GM21786 (cell line): ENCODE results near the gene OR9A2.

Experiments
- ATAC-seq: cut with Tn5 transposase; IDR thresholded peaks from one replicate; pipeline ENCODE4 v1.9.1; 2021; ENCODE audit not compliant: unreplicated experiment

Gene OR9A2, protein sequence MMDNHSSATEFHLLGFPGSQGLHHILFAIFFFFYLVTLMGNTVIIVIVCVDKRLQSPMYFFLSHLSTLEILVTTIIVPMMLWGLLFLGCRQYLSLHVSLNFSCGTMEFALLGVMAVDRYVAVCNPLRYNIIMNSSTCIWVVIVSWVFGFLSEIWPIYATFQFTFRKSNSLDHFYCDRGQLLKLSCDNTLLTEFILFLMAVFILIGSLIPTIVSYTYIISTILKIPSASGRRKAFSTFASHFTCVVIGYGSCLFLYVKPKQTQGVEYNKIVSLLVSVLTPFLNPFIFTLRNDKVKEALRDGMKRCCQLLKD

GRCh38 chr7:143027032-143027431, at the start of gene OR9A2:
Gene OR9A2 (minus strand): TSS chr7:143027132. CDS start chr7:143027132, 0 bp downstream.
- ATAC-seq = no peak

DNA sequence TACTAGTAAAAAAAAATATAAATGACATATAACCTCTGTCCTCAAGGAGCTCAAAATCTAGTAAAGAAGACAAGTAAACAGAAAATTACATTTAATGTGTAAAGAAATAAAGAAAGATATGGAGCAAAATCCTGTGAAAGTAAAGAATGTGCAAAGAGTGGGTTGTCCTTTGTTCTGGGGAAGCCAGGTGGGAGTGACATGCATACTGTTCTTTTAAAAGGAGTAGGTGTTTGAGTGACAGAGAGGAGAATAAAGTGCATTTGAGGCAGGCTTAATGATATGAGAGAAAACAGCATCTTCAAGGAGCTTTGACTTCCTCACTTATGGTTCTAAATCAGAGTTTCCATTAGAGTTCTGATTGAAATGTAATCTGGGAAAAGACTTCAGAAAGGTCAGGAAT, 47.2 kb upstream of the OR9A2 start:
- ATAC-seq = no peak

DNA sequence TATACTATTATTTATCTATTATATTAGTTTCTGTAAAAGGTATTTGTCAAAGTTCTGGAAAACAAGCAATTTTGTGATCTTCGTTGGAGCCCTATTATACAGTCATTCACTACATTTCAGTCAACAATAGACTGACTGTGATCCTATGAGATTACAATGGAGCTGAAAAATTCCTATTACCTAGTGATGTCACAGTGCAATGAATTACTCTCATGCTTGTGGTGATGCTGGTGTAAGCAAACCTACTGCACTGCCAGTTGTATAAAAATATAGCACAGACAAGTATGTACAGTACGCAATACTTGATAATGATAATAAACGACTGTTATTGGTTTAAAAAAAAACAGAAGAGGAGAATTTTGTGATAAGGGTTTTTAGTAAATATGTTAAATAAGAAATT, 46.6 kb upstream of the OR9A2 start:
- ATAC-seq = no peak

- no peak for ATAC-seq
These were observed 43.1 kb upstream of the OR9A2 start for GRCh38 chr7:143069912-143070500.

GRCh38 chr7:143068446-143068845, 41.5 kb upstream of the OR9A2 start:
- no peak for ATAC-seq

GRCh38 chr7:143063741-143064140, 36.8 kb upstream of the OR9A2 start:
- no peak for ATAC-seq

DNA sequence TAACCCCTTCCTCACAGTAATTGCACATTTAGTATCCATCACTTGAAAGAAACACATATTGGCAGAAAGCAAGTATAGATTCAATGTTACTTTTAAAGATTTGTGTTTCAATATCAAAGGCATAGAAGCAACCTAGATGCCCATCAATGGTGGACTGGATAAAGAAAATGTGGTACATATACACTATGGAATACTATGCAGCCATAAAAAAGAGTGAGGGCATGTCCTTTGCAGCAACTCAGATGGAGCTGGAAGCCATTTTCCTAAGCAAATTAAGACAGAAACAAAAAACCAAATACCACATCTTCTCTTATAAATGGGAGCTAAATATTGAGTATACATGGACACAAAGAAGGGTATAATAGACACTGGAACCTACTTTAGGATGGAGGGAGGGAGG, 28.8 kb upstream of the OR9A2 start:
- no peak for ATAC-seq

GRCh38 chr7:143054621-143055020, 27.7 kb upstream of the OR9A2 start:
- ATAC-seq = no peak

GRCh38 chr7:143052041-143052440, 25.1 kb upstream of the OR9A2 start, which contains the start of gene OR6V1:
Gene OR6V1 (plus strand): TSS chr7:143052341. CDS start chr7:143052341, 0 bp downstream.
- ATAC-seq = no peak

GRCh38 chr7:143050931-143051330, 24.0 kb upstream of the OR9A2 start:
- no peak for ATAC-seq

- ATAC-seq = no peak
These were observed 22.4 kb upstream of the OR9A2 start for GRCh38 chr7:143049362-143049761.

DNA sequence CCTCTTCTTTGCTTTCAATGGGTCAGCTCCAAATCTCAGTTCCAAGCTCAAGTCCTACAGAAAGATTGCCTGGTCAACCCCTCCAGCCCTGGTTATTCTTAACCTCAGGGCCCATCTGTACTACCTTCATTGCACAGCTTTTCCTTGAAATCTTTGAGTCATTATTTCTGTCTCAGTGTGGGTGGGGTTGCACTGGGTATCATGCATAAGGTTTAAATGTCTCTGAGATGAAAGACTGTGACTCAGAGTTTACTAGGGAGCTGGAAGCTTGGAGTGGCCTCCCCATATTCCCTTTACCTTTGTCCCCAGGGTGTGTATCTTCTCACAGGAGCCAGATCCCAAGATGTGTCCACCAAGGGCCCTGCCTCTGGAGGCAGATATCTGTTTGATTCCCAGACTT, 21.9 kb upstream of the OR9A2 start:
- no peak for ATAC-seq

- no peak for ATAC-seq
These were observed 20.4 kb upstream of the OR9A2 start for GRCh38 chr7:143047326-143047725.

DNA sequence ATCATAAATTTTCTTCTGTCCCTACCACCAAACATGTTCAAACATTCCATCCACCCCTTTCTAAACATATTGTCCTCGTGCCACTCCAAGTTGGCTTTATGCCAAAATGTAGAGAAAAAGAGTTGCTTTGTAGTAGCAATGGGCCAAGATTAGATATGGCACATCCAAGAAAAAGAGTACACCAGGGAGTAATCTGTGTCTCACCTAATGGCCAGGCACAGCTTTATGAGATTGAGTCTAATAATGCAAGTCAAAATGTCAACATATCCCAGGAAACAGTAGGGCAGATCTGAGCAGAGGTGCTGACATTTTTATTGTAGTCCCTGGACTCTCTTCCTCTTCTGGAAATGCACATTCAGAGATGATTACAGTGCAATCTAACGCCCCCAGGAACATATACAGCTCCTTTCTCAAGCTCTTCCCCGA, 19.5 kb upstream of the OR9A2 start:
- no peak for ATAC-seq

DNA sequence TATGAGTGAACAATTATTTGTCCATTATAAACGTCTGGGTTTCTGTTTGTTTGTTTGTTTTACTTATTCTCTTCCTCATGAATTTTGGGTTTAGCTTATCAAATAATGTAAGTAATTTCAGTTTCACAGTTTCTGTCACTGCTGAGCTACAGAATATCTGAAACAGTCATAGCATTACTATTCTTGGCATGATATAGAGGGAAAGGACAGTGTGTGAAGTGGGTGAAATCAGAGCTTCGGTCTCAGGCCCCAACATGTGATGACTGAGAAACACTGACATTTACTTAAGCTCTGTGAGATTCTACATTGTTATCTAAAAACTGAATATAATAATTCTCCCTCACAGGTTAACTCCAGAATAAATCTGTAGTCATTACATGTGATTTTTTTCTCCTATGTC, 16.5 kb upstream of the OR9A2 start:
- no peak for ATAC-seq

GRCh38 chr7:143042790-143043271, 15.9 kb upstream of the OR9A2 start:
- ATAC-seq = no peak

DNA sequence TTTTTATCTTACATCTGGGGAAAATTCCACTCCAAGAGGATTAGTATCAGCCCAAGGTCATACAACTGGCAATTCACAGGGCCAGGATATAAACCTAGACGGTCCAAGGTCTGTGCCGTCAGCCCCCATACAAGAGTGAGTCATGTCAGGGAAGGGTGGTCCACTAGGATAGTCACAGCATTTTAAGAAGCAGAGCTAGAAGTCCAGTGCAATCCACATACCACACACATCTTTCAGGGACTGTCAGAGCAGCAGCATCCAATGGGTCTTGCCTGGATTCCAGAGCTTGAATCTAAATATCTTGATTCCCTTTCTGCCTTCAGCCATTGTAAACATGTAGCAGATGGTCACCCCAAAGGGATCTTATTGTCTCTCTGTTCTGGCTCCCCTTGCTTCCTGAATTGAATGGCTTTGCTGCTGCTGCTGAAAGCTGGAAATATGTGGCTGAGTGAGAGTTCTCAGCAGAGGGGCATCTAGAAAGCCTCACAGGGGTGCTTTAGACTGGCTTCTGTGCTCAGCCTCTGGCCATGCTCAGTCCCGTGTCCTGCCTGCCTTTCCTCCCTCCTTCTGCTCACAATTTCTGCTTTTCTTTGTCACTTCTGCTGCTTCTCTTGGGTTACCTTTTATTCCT, 15.3 kb upstream of the OR9A2 start:
- ATAC-seq = no peak

- no peak for ATAC-seq
These were observed 14.4 kb upstream of the OR9A2 start for GRCh38 chr7:143041346-143041745.

- ATAC-seq = no peak
These were observed 13.3 kb upstream of the OR9A2 start for GRCh38 chr7:143040209-143040715.

DNA sequence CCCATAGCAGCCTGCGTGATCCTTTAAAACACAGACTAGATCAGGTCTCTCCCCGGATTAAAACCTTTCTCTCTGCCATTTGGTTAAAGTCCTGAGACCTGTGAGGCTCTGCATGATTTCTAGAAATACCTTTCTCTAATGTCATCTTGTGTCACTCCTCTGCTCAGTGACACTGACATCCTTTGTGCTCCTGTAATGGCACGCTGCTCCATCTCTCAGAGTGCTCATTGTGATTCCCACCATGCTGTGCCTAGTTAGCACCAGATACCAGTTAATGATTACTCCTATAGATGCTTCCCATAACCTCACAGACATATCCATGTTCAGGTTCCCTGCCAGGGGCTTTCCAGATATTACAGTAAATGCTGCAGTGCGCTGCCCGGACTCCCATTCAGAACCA, 11.7 kb upstream of the OR9A2 start:
- no peak for ATAC-seq

- ATAC-seq = no peak
These were observed 751 bp upstream of the OR9A2 start for GRCh38 chr7:143027683-143028082.

GRCh38 chr7:143025371-143025770, 1.6 kb downstream of the OR9A2 start:
- ATAC-seq = no peak
